ENCODE results near the gene IFITM2.
"Not testable (repeated sequence)": the region's sequence is repeated elsewhere in the genome, so short reads cannot be mapped to it uniquely, and the experiment has no call there.

The IFITM2 gene

GRCh38 chr11:293852-294661, 13.6 kb upstream of the IFITM2 start:
- no peak for DNase-seq

DNA sequence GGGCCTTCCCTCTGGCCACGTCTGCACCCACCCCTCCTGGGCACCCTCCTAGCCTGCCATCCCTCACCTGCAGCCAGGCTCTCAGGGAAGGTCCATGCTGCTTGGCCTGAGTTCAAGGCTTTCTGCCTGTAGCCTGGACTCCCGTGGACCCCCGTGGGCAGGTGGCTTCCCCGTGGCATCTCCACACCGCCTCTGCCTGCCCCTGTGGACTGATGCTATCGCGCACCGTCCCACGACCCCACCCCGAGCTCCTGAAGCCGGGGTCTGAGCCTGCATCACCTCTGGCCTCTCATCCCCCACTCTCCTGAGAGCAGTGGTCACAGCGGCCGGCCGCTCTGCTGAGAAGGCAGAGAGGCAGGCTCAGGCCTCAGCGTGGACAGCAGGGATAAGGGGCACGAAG, 12.8 kb upstream of the IFITM2 start:
- DNase-seq: no peak

DNA sequence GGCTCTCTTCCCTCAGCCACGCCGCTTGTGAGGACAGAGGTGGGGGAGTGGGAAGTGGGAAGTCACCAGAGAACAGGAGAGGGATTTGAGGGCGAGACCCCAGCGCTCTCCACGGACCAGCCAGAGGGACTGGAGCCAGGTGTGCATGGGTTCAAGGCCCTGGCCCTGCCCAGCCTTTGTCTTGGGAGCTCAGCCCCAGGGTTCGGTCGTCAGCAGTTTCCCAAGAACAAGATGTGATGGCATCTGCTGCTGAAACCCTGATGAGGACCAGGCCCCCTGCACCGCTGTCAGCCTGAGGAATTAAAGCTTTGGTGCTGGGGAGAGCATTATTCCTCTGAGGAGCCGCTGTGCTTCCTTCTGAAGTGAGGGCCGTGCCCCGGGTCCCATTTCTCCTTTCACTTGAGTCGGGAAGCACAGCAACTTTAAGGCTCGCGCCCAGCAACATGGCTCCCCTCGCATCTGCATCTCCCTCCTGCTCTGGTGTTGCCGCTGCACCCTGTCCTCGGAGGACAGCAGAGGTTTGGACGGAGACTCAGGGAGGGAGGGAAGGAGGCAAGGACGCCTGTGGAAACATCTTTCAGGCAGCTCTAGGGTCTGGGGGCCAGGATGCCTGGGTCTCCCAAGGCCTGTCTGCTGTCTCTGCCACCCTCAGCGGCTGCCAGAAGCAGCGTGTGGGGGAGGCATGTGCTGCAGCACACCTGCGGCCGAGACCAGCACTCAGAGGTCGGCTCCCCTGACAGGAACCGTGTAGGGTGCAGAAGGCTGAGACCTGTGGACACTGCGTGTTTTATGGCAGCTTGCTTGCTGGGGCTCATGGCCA, 12.1 kb upstream of the IFITM2 start:
- DNase-seq: no peak

- no peak for DNase-seq
These were observed 11.2 kb upstream of the IFITM2 start for GRCh38 chr11:296171-297050.

GRCh38 chr11:297051-297585, 10.5 kb upstream of the IFITM2 start:
- DNase-seq: no peak

DNA sequence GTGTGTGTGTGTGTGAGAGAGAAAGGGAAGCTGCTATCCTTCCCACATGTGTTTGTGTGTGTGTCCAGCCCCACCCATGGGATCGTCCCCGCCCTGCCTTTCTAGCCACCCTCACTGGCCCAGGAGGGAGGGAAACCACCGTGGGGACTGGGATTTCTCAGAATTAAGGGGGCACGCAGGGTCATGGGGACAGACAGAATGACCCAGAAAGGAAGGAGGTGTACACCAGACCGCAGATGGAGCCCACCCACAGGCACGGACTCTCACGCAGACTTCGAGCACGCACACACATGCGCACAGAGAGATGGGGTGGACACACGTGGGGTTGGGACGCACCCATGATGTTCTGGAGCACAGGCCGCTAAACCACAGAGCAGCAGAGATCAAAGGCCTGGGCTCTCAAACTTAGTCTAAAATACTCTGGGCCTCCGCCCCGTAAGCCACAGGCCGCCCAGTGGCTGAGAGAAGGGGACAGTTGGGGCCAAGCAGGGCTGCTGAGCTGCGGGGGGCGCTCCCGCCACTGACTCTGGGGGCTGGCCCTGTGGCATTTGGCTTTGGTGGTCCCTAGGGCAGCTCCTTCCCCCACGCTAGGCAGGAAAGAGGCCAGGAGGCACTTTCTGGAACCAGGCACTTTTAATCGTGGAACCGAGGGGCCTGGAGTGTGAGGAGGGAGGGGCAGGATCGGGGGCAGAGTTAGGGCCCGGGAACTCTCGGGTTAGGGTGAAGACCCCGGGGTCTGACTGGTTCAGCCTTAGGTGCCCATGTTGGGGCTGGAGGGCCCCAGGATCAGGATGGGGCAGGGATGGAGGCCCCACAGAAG, 9.8 kb upstream of the IFITM2 start:
- no peak for DNase-seq

GRCh38 chr11:298406-299065, 9.1 kb upstream of the IFITM2 start:
- no peak for DNase-seq

GRCh38 chr11:299081-299891, 8.3 kb upstream of the IFITM2 start, which contains the start of gene IFITM5:
TSS of gene IFITM5 (minus strand) at chr11:299526. CDS start at chr11:299490, 36 bp downstream.
- DNase-seq: no peak

GRCh38 chr11:299951-300735, 7.5 kb upstream of the IFITM2 start:
- no peak for DNase-seq

DNA sequence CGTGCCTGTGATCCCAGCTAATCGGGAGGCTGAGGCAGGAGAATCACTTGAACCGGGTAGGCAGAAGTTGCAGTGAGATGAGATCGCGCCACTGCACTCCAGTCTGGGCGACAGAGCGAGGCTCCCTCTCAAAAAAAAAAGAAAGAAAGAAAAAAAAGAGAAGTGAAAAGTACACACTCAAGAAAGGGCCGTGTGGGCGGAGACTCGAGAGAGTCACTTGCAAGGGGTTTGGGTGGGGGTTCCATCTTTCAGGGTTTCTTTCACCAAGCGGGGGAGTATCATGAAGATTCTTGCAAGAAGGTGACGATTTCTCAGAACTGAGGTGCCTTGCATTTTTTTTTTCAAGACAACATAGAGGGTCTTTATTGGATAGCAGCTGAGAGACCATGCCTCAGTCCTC, 4.3 kb upstream of the IFITM2 start:
- no peak for DNase-seq

DNA sequence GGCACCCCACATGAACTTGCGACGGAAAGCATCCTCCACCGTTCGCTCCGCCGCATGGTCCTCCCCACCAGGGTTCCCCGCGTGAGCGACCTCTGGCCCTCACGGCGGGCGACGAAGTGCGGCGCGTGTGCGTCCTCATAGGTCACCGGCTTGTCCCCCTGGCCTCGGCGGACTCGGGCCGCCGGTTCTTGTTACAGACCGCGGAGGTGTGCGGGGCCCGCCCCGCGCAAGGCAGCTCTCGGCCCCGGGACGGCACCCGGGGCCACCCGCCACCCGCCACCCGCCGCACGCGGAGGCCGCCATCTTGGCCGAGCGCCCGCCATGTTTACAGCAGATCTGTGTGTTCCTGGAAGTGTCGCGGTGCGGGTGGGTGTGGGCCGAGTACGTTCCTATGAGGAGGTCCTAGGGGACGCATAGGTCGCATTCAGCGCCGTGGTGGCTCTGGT, 3.5 kb upstream of the IFITM2 start:
- no peak for DNase-seq

DNA sequence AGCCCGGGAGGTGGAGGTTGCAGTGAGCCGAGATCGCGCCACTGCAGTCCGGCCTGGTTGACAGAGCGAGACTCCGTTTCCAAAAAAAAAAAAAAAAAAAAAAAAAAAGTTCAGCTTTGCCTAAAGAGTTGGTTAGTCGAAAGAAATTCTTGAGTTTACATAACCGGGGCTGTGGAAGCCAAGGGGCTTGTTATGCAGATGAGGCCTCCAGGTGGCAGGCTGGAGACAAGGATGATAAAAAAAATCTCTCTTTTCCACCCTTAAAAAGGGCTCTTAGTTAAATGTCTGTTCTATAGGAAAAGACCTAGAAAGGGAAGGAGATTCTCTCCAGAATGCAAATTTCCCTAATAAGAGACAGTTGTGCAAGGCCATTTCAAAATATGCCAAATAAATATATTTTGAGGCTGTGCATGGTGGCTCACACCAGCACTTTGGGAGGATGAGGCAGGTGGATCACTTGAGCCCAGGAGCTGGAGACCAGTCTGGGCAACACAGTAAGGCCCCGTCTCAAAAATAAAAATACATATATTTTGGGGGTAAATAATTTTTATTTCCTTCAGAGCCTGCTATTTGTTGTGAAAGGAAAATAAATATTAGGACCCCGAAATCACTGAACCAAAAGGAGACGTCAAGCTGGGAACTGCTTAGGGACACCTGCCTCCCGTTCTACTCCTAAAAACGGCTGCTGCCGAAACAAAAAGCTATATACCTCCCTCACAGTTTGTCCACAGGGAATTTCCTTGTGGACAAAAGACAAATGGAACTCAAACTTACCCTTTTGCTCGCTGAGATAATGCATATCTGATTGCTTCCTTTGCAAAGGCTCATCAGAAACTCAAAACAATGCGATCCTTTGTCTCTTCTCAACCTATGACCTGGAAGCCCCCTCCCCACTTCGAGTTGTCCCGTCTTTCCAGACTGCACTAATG, 2.4 kb upstream of the IFITM2 start:
- DNase-seq: peak; percentile 62

GRCh38 chr11:305844-306211, 1.8 kb upstream of the IFITM2 start:
- DNase-seq: no peak

DNA sequence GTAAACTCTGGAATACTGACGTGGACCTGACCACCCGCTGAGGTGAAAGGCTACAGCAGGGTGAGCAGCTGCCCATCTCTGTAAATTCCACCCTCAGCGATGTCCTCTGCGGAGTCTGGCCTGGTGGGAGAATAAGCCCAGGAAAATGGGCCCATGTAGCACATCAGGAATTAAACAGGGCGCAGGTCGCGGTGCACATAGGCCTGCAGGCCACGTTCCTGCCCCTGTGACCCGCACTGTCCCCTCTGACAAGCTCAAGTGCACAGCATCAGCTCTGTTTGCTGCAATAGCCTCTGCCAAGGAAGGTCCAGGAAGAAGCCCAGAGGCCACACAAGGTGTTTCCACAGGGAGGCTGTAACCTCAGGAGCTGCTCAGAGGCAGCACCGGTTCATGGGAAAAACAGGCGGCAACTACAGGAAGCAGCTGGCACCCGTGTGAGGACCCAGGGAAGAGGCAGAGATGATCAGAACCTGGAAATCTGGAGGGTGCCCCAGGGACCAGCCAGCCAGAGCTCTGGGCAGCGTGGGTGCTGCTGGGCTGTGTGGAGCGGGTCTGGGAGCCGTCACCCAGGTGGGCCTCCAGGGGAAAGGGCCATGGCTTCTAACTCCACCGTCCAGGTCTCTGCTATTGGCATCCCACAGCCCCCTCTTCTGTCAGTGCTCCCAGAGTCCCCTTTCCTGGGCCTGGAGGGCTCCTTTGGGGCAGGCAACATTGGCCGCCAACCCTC, 808 bp upstream of the IFITM2 start:
- DNase-seq: no peak

GRCh38 chr11:308740-309665, 1.4 kb downstream of the IFITM2 start:
- not testable (repeated sequence) for DNase-seq

GRCh38 chr11:309979-310572, 2.5 kb downstream of the IFITM2 start:
- not testable (repeated sequence) for DNase-seq

Measured in stimulated activated CD4-positive, alpha-beta T cell treated with anti-CD3 and anti-CD28 coated beads, Interleukin-4, amount 100 ng/mL, for 24 hours (primary cell).